BE2C (cell line): Measurements from ENCODE around the gene CNTNAP1.
"Not testable (repeated sequence)": the region's sequence is repeated elsewhere in the genome, so short reads cannot be mapped to it uniquely, and the experiment has no call there.

ENCODE experiments used
- DNase-seq: peaks from one replicate; pipeline ENCODE4 v3.0.0-alpha.2; 2020
- H3K27me3 ChIP-seq: fragments of 250-450 bp; sonication (Bioruptor Pico); 2 replicates; pipeline ENCODE4 v1.5.1; 2020; ENCODE audit warnings: mild to moderate bottlenecking
- H3K36me3 ChIP-seq: fragments of 250-450 bp; sonication (Bioruptor Pico); 2 replicates; pipeline ENCODE4 v1.5.1; 2020; ENCODE audit warnings: mild to moderate bottlenecking
- H3K4me1 ChIP-seq: fragments of 250-450 bp; sonication (Bioruptor Pico); 2 replicates; pipeline ENCODE4 v1.5.1; 2020
- H3K4me3 ChIP-seq: 2 replicates; pipeline ENCODE4 v1.5.1; 2011; ENCODE audit warnings: low read depth, low read length
- H3K9me3 ChIP-seq: fragments of 250-450 bp; sonication (Bioruptor Pico); 2 replicates; pipeline ENCODE4 v1.5.1; 2020
- CTCF ChIP-seq: IDR thresholded peaks from 2 replicates; pipeline ENCODE4 v1.5.1; 2012; ENCODE audit warnings: mild to moderate bottlenecking, low read depth, low read length

Gene CNTNAP1

GRCh38 chr17:42660692-42661345 is 21.5 kb upstream of the CNTNAP1 start:
- DNase-seq = no peak
- TF ChIP-seq CTCF = no peak
- Histone ChIP-seq H3K27me3 (no peaks in the 10 kb centered on the region), H3K4me1 (peaks cover 8% of the 10 kb centered on the region), H3K4me3 (no peak overlapping the region), H3K9me3 (no peaks in the 10 kb centered on the region), H3K36me3 (peaks cover 19% of the 10 kb centered on the region)

- no peaks in the 10 kb centered on the region for H3K27me3 ChIP-seq
- peaks cover 53% of the 10 kb centered on the region for H3K36me3 ChIP-seq
- H3K4me1 ChIP-seq = peaks cover 20% of the 10 kb centered on the region
- H3K9me3 ChIP-seq = no peaks in the 10 kb centered on the region
- no peak overlapping the region for H3K4me3 ChIP-seq
- TF ChIP-seq CTCF = no peak
- no peak for DNase-seq
These were observed 16.7 kb upstream of the CNTNAP1 start for GRCh38 chr17:42665581-42666001.

GRCh38 chr17:42666126-42666525 is 16.2 kb upstream of the CNTNAP1 start:
- H3K36me3 ChIP-seq = peaks cover 55% of the 10 kb centered on the region
- H3K4me1 ChIP-seq = peaks cover 20% of the 10 kb centered on the region
- not testable (repeated sequence) for H3K4me3 ChIP-seq, H3K27me3 ChIP-seq, DNase-seq, H3K9me3 ChIP-seq

- no peak for TF ChIP-seq CTCF
- Histone ChIP-seq H3K9me3 (no peaks in the 10 kb centered on the region), H3K27me3 (no peaks in the 10 kb centered on the region), H3K4me1 (peaks cover 20% of the 10 kb centered on the region), H3K36me3 (peaks cover 55% of the 10 kb centered on the region), H3K4me3 (no peak overlapping the region)
- peak; percentile 70 for DNase-seq
These were observed 15.0 kb upstream of the CNTNAP1 start for GRCh38 chr17:42667088-42667951.

GRCh38 chr17:42669705-42669976 is 12.7 kb upstream of the CNTNAP1 start:
- DNase-seq = no peak
- no peak overlapping the region for H3K4me3 ChIP-seq
- no peaks in the 10 kb centered on the region for H3K27me3 ChIP-seq
- H3K9me3 ChIP-seq = no peaks in the 10 kb centered on the region
- peaks cover 22% of the 10 kb centered on the region for H3K4me1 ChIP-seq
- no peak for TF ChIP-seq CTCF
- H3K36me3 ChIP-seq = peaks cover 73% of the 10 kb centered on the region

GRCh38 chr17:42669977-42670788 is 12.1 kb upstream of the CNTNAP1 start:
- Histone ChIP-seq H3K9me3 (no peaks in the 10 kb centered on the region), H3K36me3 (peaks cover 72% of the 10 kb centered on the region), H3K27me3 (no peaks in the 10 kb centered on the region), H3K4me1 (peaks cover 23% of the 10 kb centered on the region), H3K4me3 (no peak overlapping the region)
- no peak for TF ChIP-seq CTCF
- DNase-seq = no peak
